Subcutaneous adipose tissue (tissue), 4 donors: ENCODE results near the gene PYGB. TPM values are rescaled to one million over a fixed set of nuclear protein-coding genes. Genes with fewer than 3 reads are reported as not detected.

ENCODE experiments used
- total RNA-seq, 4 donors: library from RNA; depleted of rRNA; stranded (reverse); fragments of >200 nt; gene quantifications; one replicate each; pipeline ENCODE4 v1.1.0, GENCODE V29; 2016
- TF ChIP-seq, protein P1 (sequence below): fragments of 450-650 bp; IDR thresholded peaks from one replicate; pipeline ENCODE4 v1.5.1; 2016; ENCODE audit warnings: low read depth, mild to moderate bottlenecking, control low read depth, antibody characterized with exemption, moderate library complexity

PYGB gene
- total RNA-seq, 4 donors from 2014 or later: 99.3 to 216 (median 137) TPM

- TF ChIP-seq, protein P1, sequence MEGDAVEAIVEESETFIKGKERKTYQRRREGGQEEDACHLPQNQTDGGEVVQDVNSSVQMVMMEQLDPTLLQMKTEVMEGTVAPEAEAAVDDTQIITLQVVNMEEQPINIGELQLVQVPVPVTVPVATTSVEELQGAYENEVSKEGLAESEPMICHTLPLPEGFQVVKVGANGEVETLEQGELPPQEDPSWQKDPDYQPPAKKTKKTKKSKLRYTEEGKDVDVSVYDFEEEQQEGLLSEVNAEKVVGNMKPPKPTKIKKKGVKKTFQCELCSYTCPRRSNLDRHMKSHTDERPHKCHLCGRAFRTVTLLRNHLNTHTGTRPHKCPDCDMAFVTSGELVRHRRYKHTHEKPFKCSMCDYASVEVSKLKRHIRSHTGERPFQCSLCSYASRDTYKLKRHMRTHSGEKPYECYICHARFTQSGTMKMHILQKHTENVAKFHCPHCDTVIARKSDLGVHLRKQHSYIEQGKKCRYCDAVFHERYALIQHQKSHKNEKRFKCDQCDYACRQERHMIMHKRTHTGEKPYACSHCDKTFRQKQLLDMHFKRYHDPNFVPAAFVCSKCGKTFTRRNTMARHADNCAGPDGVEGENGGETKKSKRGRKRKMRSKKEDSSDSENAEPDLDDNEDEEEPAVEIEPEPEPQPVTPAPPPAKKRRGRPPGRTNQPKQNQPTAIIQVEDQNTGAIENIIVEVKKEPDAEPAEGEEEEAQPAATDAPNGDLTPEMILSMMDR: no peak
Observed at GRCh38 chr20:25237610-25238318, 10.1 kb upstream of the PYGB start.

- TF ChIP-seq, protein P1: no peak
Observed at GRCh38 chr20:25238319-25239037, 9.4 kb upstream of the PYGB start.

GRCh38 chr20:25239387-25240370 is 8.2 kb upstream of the PYGB start:
- TF ChIP-seq, protein P1: no peak

GRCh38 chr20:25242231-25242630 is 5.7 kb upstream of the PYGB start:
- TF ChIP-seq, protein P1: no peak

- TF ChIP-seq, protein P1: no peak
Observed at GRCh38 chr20:25243416-25243979, 4.4 kb upstream of the PYGB start.

- TF ChIP-seq, protein P1: no peak
Observed at GRCh38 chr20:25244976-25245375, 2.9 kb upstream of the PYGB start.
